PC-9 (cell line): ENCODE results near the gene WDR33.

Experiments used
- CTCF ChIP-seq: fragments of 200-600 bp; sonication (generic); conservative IDR thresholded peaks from 2 replicates; pipeline ENCODE4 v1.6.1; 2017; ENCODE audit warnings: mixed run types, antibody characterized with exemption, mild to moderate bottlenecking, moderate library complexity
- EZH2 ChIP-seq: fragments of 200-600 bp; sonication (generic); IDR thresholded peaks from 2 replicates; pipeline ENCODE4 v1.8.0; 2017; ENCODE audit warnings: antibody characterized with exemption, low read depth

DNA sequence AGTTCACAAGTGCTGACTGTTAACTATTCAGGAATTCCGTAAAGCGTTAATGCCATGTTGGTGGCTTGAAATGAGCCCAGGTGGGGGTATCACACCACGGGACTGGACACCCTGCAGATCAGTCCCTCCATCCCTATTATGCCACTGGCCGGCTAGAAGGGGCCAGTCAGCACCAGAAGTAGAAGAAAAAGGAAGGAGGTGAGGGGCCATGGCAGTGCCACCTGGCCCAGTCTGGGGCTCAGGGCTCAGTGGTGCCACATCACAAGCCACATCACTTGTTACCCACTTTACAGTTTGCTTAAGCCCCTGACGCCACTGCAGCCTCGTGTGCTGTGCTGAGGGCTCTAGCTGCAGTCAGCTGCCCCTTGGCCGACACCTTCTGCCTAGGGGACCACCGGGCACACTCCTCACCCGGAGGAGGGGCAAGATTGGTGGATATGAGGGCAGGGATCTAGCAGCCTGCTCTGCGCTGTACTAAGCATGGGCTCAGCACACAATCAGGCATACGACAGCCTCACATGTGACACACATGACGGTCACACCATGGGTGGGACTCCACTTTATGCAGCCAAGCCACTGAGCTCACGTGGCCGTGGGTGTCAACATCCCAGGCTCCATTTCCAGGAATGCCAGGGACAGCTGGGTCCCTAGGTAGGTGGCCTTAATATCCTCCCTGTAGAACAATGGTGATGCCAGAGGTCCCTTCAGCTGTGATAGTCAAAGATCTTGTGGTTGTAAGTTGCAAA lies 139.2 kb downstream of the WDR33 start:
- no peak for TF ChIP-seq CTCF
- no peak for TF ChIP-seq EZH2
